ENCODE results near the gene ASIC3. TPM values are rescaled to one million over a fixed set of nuclear protein-coding genes. Genes with fewer than 3 reads are reported as not detected.
A peak's percentile ranks its signal among the peaks of the same experiment; 100 is the strongest.

The ASIC3 gene
- total RNA-seq, 6 experiments from 2014 or later: 0.53 to 1.2 (median 1.2) TPM

DNA sequence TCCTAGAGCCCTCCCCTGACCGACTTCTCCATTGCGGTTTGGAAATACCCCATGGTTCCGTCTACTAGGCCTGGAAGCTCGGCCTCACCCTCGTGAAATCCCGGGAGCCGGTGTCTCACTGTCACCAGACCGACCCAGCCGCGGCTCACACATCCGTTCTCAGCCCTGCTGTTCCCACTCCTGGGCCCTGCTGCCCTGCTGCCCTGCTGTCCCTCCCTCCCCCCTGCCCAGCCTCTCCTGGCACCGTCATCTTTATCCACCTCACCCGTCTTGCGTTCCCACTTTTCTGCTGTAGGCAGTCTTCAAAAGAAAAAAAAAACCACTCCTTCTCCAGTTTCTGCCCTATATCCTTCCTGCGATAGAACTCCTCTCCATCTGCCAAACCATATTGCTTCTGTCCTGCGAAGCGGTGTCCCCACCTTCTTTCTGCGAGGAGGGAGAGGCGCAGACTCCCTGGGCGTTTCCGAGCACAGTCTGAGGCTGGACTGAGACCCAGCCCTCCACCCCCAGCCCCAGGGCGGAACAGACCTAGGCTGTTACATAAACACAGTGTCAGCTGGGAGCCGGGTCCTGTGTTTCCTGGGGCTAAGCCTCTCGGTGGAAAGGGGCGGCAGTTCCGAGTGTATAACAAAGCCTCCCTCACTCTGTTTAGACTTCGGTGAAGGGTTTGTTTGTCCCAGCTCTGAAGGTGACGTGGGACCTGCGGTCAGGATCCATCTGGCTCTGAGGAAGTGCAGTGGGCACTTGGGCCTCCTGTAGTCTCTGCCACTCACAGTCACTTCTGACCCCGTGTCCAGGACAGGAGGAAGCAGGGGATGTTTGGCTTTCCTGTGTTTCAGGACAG is 40.7 kb downstream of the ASIC3 start:
- Histone ChIP-seq H3K36me3 (no peaks in the 10 kb centered on the region), H3K27me3 (no peaks in the 10 kb centered on the region), H3K27ac (peak overlapping the region; percentile 68 to 84 (median 79)), H3K4me3 (peak overlapping the region in 2 of 3 donors; percentile 71 to 73), H3K4me1 (peaks cover 0 to 40% (median 20%) of the 10 kb centered on the region in 4 donors), H3K9me3 (no peaks in the 10 kb centered on the region)
- 10% methylated on average over 23 of the region's 30 CpGs for WGBS (ENCODE audit: insufficient coverage, low coverage, low lambda C conversion rate, missing lambda C conversion rate)
- intact Hi-C loops (cut with DNase I): no loop called here
- peak; percentile 8 to 42 (median 30) for ATAC-seq
- TF ChIP-seq POLR2A (IDR thresholded peaks at IDR 0.05): peak; percentile 12
- TF ChIP-seq, protein P1, sequence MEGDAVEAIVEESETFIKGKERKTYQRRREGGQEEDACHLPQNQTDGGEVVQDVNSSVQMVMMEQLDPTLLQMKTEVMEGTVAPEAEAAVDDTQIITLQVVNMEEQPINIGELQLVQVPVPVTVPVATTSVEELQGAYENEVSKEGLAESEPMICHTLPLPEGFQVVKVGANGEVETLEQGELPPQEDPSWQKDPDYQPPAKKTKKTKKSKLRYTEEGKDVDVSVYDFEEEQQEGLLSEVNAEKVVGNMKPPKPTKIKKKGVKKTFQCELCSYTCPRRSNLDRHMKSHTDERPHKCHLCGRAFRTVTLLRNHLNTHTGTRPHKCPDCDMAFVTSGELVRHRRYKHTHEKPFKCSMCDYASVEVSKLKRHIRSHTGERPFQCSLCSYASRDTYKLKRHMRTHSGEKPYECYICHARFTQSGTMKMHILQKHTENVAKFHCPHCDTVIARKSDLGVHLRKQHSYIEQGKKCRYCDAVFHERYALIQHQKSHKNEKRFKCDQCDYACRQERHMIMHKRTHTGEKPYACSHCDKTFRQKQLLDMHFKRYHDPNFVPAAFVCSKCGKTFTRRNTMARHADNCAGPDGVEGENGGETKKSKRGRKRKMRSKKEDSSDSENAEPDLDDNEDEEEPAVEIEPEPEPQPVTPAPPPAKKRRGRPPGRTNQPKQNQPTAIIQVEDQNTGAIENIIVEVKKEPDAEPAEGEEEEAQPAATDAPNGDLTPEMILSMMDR (IDR thresholded peaks at IDR 0.05): no peak
- DNase-seq: peak; percentile 69 to 81 (median 75)

- H3K4me3 ChIP-seq: no peak overlapping the region
- WGBS (ENCODE audit: insufficient coverage, low coverage, low lambda C conversion rate, missing lambda C conversion rate): 75% methylated on average over 8 of the region's 22 CpGs
- no peaks in the 10 kb centered on the region for H3K36me3 ChIP-seq
- H3K27me3 ChIP-seq: no peaks in the 10 kb centered on the region
- ATAC-seq: no peak
- no peaks in the 10 kb centered on the region for H3K9me3 ChIP-seq
- H3K4me1 ChIP-seq: peaks cover 0 to 36% (median 20%) of the 10 kb centered on the region in 4 donors
- H3K27ac ChIP-seq: peak overlapping the region in 2 of 3 donors; percentile 68 to 79
- intact Hi-C loops (cut with DNase I): no loop called here
- no peak for DNase-seq
- TF ChIP-seq, protein P1 (IDR thresholded peaks at IDR 0.05): no peak
- TF ChIP-seq POLR2A (IDR thresholded peaks at IDR 0.05): no peak
These were observed 41.8 kb downstream of the ASIC3 start for GRCh38 chr7:151089893-151090730.

- no peaks in the 10 kb centered on the region for H3K36me3 ChIP-seq
- ATAC-seq (no peak), DNase-seq (no peak)
- no peaks in the 10 kb centered on the region for H3K9me3 ChIP-seq
- H3K27me3 ChIP-seq: no peaks in the 10 kb centered on the region
- 96% methylated on average over 6 of the region's 7 CpGs for WGBS (ENCODE audit: insufficient coverage, low coverage, low lambda C conversion rate, missing lambda C conversion rate)
- H3K27ac ChIP-seq: no peak overlapping the region
- no peak overlapping the region for H3K4me3 ChIP-seq
- TF ChIP-seq, protein P1 (IDR thresholded peaks at IDR 0.05): no peak
- no peak for TF ChIP-seq POLR2A (IDR thresholded peaks at IDR 0.05)
- H3K4me1 ChIP-seq: peaks cover 0 to 30% (median 14%) of the 10 kb centered on the region in 4 donors
- intact Hi-C loops (cut with DNase I): no loop called here
These were observed 42.7 kb downstream of the ASIC3 start for GRCh38 chr7:151091003-151091402.

DNA sequence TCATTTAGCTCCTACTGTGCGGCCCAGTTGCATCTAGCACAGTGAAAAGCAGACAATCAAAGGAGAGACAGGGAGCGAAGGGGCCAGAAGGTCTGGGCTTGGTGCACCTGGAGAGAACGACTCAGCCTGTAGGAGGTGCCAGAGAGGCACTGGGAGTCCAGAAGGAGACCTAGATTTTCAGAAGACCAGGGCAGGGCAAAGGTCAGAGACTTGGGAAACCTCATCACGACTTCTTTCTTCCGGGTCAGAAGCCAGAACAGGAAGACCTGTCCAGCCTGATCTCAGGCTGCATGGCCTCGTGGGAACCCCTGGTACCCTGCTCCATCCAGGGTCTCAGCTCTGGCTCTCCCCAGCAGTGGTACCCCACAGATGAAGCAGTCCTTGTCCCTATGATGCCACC is 43.1 kb downstream of the ASIC3 start:
- H3K9me3 ChIP-seq: no peaks in the 10 kb centered on the region
- intact Hi-C loops (cut with DNase I): no loop called here
- no peak for ATAC-seq
- peaks cover 0 to 30% (median 14%) of the 10 kb centered on the region in 4 donors for H3K4me1 ChIP-seq
- DNase-seq: no peak
- H3K4me3 ChIP-seq: no peak overlapping the region
- no peaks in the 10 kb centered on the region for H3K36me3 ChIP-seq
- no peaks in the 10 kb centered on the region for H3K27me3 ChIP-seq
- no peak for TF ChIP-seq POLR2A (IDR thresholded peaks at IDR 0.05)
- TF ChIP-seq, protein P1 (IDR thresholded peaks at IDR 0.05): peak; percentile 32 to 49 (median 42)
- WGBS (ENCODE audit: insufficient coverage, low coverage, low lambda C conversion rate, missing lambda C conversion rate): 69% methylated on average over 3 of the region's 6 CpGs
- H3K27ac ChIP-seq: no peak overlapping the region

All from right lobe of liver (tissue), 6 donors.